Measurements from ENCODE around the gene FAM162A.
"Not testable (repeated sequence)": the region's sequence is repeated elsewhere in the genome, so short reads cannot be mapped to it uniquely, and the experiment has no call there.

FAM162A gene

DNA sequence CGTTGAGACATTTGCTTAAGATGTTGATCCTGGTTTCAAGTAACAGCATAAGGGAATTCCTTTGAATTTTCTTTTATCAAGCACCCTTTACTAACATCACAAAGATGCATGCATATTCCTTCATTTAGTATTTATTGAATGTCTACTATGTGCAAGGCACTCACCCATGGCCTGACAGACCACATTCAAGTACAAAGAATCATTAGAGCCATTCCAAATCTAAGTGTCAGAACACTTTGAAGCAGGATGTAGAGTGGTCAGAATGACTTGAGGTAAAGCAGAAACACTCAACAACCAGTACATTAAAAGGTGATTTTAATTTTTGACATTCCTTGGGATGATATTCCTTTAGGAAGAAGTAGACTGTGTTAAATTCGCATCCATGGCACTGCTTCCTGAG is 37.9 kb downstream of the FAM162A start:
- DNase-seq: no peak

DNA sequence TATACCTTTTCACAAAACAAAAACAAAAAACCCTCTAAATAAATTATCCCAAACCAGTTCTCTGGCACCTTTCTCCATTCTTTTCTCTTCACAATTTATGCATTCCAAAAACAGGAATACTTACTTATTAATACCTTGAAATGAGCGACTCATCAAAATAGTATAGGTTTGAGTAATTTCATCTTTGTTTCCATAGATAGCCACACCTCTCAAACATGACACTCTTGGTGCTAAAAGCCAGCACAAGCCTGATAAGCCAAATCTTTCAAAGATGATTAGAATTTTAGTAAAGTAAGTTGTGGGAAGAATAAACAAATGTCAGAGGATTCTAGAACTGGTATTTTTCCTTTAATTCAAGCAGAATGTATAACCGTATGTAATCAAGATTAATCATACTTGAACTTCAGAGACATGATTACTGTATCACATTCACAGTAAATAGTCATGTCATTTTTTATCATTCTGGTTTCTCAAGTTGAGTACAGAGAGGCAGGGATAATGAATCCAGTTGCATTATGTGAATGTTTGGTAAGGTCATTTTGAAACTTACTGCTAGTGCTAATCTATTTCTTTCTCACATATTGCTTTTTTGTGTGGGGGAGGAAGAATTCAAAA is 44.0 kb downstream of the FAM162A start:
- DNase-seq: no peak

DNA sequence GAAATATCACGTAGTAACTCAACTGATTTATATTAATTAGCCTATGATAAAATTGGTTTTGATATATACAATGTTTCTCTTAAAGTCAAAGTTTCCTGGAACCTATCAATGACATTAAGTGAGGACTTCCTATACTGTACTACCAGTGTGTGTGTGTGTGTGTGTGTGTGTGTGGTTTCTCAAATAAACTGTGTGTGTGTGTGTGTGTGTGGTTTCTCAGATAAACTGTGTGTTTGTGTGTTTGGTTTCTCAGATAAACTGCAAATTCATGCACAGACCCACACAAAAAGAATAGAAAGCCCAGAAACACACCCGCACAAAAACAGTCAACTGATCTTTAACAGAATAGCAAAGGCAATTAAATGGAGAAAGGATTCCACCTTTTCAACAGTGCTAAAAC is 46.4 kb downstream of the FAM162A start:
- no peak for DNase-seq

DNA sequence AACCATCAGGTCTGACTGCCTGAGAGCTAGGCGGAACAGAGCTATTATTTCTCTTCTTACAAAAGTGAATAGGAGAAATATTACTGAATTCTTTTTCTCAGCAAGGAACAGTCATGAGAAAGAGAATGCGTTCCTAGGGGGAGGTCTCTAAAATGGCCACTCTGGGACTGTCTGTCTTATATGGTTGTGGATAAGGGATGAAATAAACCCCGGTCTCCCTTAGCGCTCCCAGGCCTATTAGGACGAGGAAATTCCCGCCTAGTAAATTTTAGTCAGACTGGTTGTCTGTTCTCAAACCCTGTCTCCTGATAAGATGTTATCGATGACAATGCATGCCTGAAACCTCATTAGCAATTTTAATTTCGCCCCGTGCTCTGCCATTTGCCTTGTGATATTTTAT is 52.0 kb downstream of the FAM162A start:
- DNase-seq: no peak

DNA sequence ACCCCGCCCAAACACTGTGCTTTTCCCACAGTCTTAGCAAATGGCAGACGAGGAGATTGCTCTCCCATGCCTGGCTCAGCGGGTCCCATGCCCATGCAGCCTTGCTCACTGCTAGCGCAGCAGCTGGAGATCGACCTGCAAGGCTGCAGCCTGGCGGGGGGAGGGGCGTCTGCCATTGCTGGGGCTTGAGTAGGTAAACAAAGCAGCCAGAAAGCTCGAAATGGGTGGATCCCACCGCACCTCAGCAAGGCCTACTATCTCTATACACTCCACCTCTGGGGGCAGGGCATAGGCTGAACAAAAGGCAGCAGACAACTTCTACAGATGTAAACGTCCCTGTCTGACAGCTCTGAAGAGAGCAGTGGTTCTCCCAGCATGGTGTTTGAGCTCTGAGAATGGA is 59.1 kb downstream of the FAM162A start:
- DNase-seq: no peak

DNA sequence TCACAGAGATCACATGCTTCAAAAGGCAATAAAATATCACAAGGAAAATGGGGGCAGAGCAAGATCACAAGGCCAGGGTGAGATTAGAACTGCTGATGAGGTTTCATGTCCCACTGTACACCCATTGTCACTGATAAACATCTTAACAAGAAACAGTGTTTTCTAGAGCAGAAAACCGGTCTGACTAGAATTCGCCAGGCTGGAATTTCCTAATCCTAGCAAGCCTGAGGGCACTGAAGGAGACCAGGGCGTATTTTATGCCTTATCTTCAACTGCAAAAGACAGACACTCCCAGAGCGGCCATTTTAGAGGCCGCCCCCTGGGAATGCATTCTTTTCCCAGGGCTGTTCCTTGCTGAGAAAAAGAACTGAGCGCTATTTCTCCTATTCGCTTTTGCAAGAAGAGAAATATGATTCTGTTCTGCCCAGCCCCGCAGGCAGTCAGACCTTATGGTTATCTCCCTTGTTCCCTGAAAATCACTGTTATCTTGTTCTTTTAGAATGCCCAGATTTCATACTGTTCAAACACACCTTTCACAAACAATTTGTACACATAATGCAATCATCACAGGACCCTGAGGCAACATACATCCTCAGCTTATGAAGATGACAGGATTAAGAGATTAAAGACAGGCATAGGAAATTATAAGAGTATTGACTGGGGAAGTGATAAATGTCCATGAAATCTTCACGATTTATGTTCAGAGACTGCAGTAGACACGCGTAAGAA is 59.9 kb downstream of the FAM162A start:
- not testable (repeated sequence) for DNase-seq

DNA sequence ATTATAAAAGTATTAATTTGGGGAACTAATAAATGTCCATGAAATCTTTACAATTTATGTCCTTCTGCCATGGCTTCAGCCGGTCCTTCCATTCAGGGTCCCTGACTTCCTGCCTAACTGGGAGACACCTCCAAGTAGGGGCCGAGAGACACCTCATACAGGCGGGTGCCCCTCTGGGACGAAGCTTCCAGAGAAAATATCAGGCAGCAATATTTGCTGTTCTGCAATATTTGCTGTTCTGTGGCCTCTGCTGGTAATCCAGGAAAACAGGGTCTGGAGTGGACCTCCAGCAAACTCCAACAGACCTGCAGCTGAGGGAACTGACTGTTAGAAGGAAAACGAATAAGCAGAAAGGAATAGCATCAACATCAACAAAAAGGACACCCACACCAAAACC is 60.5 kb downstream of the FAM162A start:
- DNase-seq: not testable (repeated sequence)

DNA sequence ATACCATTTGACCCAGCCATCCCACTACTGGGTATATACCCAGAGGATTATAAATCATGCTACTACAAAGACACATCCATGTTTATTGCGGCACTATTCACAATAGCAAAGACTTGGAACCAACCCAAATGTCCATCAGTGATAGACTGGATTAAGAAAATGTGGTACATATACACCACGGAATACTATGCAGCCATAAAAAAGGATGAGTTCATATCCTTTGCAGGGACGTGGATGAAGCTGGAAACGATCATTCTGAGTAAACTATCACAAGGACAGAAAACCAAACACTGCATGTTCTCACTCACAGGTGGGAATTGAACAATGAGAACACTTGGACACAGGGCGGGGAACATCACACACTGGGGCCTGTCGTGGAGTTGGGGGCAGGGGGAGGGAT is 64.2 kb downstream of the FAM162A start:
- DNase-seq: not testable (repeated sequence)

DNA sequence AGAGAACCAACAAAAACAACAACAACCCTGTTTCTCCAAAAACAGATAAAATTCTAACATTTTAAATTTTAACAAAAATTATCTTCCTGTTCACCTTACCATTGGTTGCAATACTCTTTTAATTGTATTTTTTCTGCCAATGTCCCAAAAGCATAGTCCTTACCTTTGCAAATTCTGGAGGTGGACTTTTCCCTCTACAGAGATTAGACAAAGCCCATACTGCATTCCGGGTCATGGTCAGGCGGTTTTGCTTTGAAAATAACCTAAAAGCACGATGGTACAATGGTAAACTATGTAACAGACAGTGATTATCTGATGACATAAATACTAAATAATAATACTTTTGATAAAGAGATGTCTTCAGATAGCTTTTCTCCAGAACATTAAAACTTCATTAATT is 67.4 kb downstream of the FAM162A start:
- no peak for DNase-seq

DNA sequence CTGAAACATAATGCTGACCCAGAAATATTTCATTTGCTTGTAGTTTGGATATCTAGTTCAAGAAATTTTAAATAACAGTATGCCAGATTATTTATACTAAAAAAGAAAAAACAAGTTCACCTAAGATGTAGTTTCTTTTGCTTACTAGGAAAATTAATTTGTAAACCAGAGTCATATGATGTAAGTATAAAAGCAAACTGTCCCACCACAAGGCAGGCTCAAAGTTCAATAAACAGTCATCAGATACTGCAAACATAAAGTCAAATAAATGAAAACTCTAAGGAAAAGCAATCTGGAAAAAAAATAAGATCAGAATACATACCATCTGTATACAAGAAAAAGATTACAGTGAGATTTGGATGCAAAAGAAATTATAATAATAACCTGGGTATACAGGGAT is 72.1 kb downstream of the FAM162A start:
- DNase-seq: no peak

DNA sequence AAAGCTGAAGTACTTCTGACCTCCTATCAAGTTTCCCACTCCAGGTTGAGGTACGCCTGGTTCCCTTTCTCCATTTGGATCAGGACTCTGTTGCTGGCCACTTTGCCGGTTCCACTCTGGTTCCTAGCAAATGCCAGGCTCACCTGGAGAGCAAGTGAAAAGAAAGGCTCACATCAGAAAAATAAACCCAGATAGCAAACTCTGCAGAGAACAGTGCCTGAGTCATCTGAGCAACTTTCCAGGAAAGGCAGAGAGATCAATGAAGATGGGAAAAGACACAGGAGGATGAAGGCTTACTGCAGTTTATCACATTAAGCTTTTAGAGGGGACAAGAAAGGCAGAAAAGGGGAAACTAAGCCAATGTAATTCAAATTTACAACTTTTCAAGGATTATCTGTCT is 73.7 kb downstream of the FAM162A start:
- no peak for DNase-seq

DNA sequence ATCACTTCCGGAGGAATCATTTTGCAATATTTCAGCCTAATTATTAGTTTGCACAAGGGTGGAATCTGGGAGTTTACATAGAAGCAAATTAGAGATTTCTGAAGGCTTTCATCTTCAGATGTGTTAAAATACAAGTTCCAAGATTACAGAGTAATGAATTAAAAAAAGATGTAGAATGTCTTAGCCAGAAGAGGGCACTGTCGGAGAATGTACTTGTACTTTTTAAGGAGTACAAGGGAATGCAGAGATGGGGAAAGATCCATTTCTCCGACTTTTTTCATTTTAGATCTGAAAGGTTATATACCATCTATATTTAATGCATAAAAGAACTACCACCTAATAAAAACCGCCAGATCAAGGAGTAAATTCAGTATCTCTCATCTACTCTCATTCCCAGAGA is 75.0 kb downstream of the FAM162A start:
- no peak for DNase-seq

DNA sequence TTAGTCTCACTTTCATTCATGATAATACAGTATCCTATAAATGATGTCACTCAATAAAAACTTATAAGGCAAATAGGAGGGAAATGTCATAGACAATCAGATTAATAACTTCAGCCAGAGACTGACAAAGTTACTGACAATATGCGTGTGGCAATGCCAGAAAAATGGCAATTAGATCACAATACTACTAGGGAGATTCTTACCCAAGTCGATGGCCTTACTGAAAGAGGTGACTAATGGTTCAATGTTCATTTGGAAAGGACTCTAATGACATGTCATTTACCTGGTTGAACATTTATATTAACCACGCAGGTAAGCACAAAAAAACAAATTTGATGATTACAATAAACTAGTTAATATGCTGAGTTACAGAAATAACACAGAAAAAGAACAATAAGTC is 77.8 kb downstream of the FAM162A start:
- DNase-seq: no peak

All from NCI-H1930 (cell line).